Measurements from ENCODE around the gene COG5.

Gene COG5

GRCh38 chr7:107206706-107207105 is 357.0 kb downstream of the COG5 start:
- no peak for TF ChIP-seq CTCF (conservative IDR thresholded peaks at IDR 0.05; ENCODE audit: low read length)
- peak; percentile 28 for DNase-seq (ENCODE audit: low read depth)
- no peak overlapping the region for H3K4me3 ChIP-seq (ENCODE audit: low read length)

GRCh38 chr7:107206136-107206535 is 357.6 kb downstream of the COG5 start:
- no peak overlapping the region for H3K4me3 ChIP-seq (ENCODE audit: low read length)
- peak; percentile 25 for DNase-seq (ENCODE audit: low read depth)
- no peak for TF ChIP-seq CTCF (conservative IDR thresholded peaks at IDR 0.05; ENCODE audit: low read length)

GRCh38 chr7:107203607-107204006 is 360.1 kb downstream of the COG5 start:
- H3K4me3 ChIP-seq (ENCODE audit: low read length): no peak overlapping the region
- no peak for DNase-seq (ENCODE audit: low read depth)
- no peak for TF ChIP-seq CTCF (conservative IDR thresholded peaks at IDR 0.05; ENCODE audit: low read length)

- peak; percentile 44 for TF ChIP-seq CTCF (conservative IDR thresholded peaks at IDR 0.05; ENCODE audit: low read length)
- DNase-seq (ENCODE audit: low read depth): no peak
- H3K4me3 ChIP-seq (ENCODE audit: low read length): no peak overlapping the region
Observed at GRCh38 chr7:107201795-107202450, 361.8 kb downstream of the COG5 start.

- DNase-seq (ENCODE audit: low read depth): no peak
- H3K4me3 ChIP-seq (ENCODE audit: low read length): no peak overlapping the region
- TF ChIP-seq CTCF (conservative IDR thresholded peaks at IDR 0.05; ENCODE audit: low read length): no peak
Observed at GRCh38 chr7:107196834-107197610, 366.7 kb downstream of the COG5 start.

- no peak overlapping the region for H3K4me3 ChIP-seq (ENCODE audit: low read length)
- DNase-seq (ENCODE audit: low read depth): no peak
- TF ChIP-seq CTCF (conservative IDR thresholded peaks at IDR 0.05; ENCODE audit: low read length): no peak; the same call in 1 of the 2 replicates
Observed at GRCh38 chr7:107194052-107194451, 369.7 kb downstream of the COG5 start.

GRCh38 chr7:107190090-107190489 is 373.6 kb downstream of the COG5 start:
- DNase-seq (ENCODE audit: low read depth): no peak
- no peak for TF ChIP-seq CTCF (conservative IDR thresholded peaks at IDR 0.05; ENCODE audit: low read length)
- H3K4me3 ChIP-seq (ENCODE audit: low read length): no peak overlapping the region
